K562 (cell line): ENCODE measurements around the gene PRKAR1B. TPM values are rescaled to one million over a fixed set of nuclear protein-coding genes. Genes with fewer than 3 reads are reported as not detected.

Source experiments
- CEBPG ChIP-seq, 3 experiments: fragments of 200-800 bp in 1 of 3; sonication (Bioruptor generic) in 1 of 3; sonication (generic) in 1 of 3; formaldehyde crosslinking in 1 of 3; IDR thresholded peaks in 2 of 3; conservative IDR thresholded peaks in 1 of 3; 2 replicates each; pipeline versions ENCODE4 v1.6.1 to v1.8.0; 2016 to 2022; ENCODE audit warnings: missing compliant biosample characterization in 2 of 3, missing genetic modification characterization in 2 of 3, mild to moderate bottlenecking in 1 of 3, missing genetic modification reagents in 1 of 3
- DPF2 ChIP-seq: fragments of 450-650 bp; IDR thresholded peaks from 2 replicates; pipeline ENCODE4 v1.6.1; 2016
- HDAC6 ChIP-seq: IDR thresholded peaks from 2 replicates; pipeline ENCODE4 v1.6.1; 2012; ENCODE audit warnings: low read depth, mild to moderate bottlenecking, control low read depth, inconsistent platforms, low read length, moderate library complexity
- NFRKB ChIP-seq: fragments of 450-650 bp; IDR thresholded peaks from 2 replicates; pipeline ENCODE4 v1.6.1; 2016; ENCODE audit warnings: low read depth
- NR1H2 ChIP-seq: sonication (generic); formaldehyde crosslinking; IDR thresholded peaks from 2 replicates; pipeline ENCODE4 v1.4.0; 2020; ENCODE audit warnings: mild to moderate bottlenecking, missing genetic modification reagents
- PML ChIP-seq: IDR thresholded peaks from 2 replicates; pipeline ENCODE4 v1.6.1; 2012; ENCODE audit warnings: low read length, inconsistent platforms
- PTTG1 ChIP-seq: fragments of 450-650 bp; IDR thresholded peaks from 2 replicates; pipeline ENCODE4 v1.6.1; 2016; ENCODE audit warnings: low read depth, mild to moderate bottlenecking, missing genetic modification characterization, missing compliant biosample characterization
- RBBP5 ChIP-seq: fragments of 200-600 bp; sonication (generic); IDR thresholded peaks from 2 replicates; pipeline ENCODE4 v1.6.1; 2012; ENCODE audit warnings: borderline replicate concordance, mild to moderate bottlenecking, low read length, control low read depth, inconsistent platforms; ENCODE audit not compliant: insufficient read depth, poor library complexity, severe bottlenecking
- TEAD2 ChIP-seq: fragments of 450-650 bp; IDR thresholded peaks from 2 replicates; pipeline ENCODE4 v1.6.1; 2016; ENCODE audit warnings: missing genetic modification characterization, control low read depth, missing compliant biosample characterization
- ZNF24 ChIP-seq: fragments of 450-650 bp; IDR thresholded peaks from 2 replicates; pipeline ENCODE4 v1.6.1; 2016
- polyA plus RNA-seq, 8 experiments: library from polyadenylated mRNA; depleted of rRNA in 4 of 8; stranded (reverse) in 5 of 8; unstranded in 3 of 8; fragments of >200 nt; fragmentation: Nextera tagmentation in 2 of 8; fragmentation: Illumina TruSeq in 1 of 8; extraction: Ambion mirVana in 2 of 8; extraction: Trizol in 1 of 8; gene quantifications; 2 replicates each; pipeline versions ENCODE4 v1.2.1 to v1.2.3, GENCODE V29; 2011 to 2014; ENCODE audit warnings: inconsistent platforms in 1 of 8, missing spikeins in 1 of 8
- total RNA-seq, 7 experiments: library from RNA; depleted of rRNA in 6 of 7; stranded (reverse); fragments of >200 nt in 6 of 7; fragmentation: Illumina TruSeq in 2 of 7; extraction: Trizol in 2 of 7; gene quantifications; 2 replicates each; pipeline versions ENCODE4 v1.2.1 to v1.2.3, GENCODE V29; 2011 to 2021; ENCODE audit warnings: low replicate concordance in 1 of 7
- TF ChIP-seq, protein P1 (sequence below): fragments of 450-650 bp; formaldehyde crosslinking; IDR thresholded peaks from 2 replicates; pipeline ENCODE4 v1.4.0; 2020; ENCODE audit warnings: mild to moderate bottlenecking, moderate library complexity
- TF ChIP-seq, protein P2 (sequence below): sonication (generic); formaldehyde crosslinking; IDR thresholded peaks from 2 replicates; pipeline ENCODE4 v1.9.0; 2022; ENCODE audit warnings: mild to moderate bottlenecking, missing genetic modification reagents
- TF ChIP-seq, protein P3 (sequence below), 2 experiments: fragments of 450-650 bp in 1 of 2; sonication (generic) in 1 of 2; formaldehyde crosslinking in 1 of 2; IDR thresholded peaks; 2 replicates each; pipeline versions ENCODE4 v1.7.1 to v1.9.0; 2016 to 2022; ENCODE audit warnings: inconsistent platforms in 1 of 2, mild to moderate bottlenecking in 1 of 2, missing genetic modification reagents in 1 of 2
- TF ChIP-seq, protein P4 (sequence below): fragments of 450-650 bp; IDR thresholded peaks from 2 replicates; pipeline ENCODE4 v1.6.1; 2016; ENCODE audit warnings: missing biosample characterization, missing genetic modification characterization

PRKAR1B gene
- total and polyA plus RNA-seq, 9 of the 15 experiments (the other 6 are each of a cell fraction or from before 2014, with no cell fraction given): 0.99 to 30.5 (median 12.7) TPM

DNA sequence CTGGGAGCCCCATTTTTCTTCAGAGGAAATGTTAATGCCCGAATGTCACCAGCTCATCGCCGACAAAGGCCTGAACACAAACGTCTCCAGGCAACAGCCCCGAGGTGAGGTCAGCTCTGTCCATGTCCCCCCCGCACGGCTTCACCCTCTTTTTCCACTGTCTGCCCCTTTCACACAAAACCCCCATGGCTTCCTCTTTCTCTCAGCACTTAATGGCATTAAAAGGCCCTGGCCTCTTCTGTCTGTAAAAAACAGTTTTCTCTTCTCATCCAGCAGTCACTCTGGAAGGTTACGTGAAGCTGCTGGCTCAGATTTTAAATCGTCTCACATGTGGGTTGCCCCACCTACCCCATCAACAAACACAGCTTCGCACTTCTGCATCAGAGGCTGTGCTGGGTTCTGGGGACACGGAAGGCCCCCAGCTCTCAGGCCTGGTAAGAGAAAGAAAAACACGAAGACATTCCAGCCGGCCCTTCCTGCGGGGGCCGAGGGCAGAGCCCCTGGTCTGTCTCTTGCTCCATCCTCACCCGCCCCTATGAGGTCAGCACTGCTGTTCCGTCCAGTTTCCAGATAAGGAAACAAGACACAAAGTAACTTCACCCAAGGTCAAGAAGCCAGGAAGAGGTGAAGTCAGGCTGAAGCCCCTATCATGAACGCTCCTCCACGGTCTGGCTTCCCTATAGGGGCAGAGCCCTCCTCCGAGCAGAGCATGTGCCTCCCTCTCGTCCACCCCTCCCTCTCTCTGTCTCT is 116.4 kb downstream of the PRKAR1B start (continued):
- peak; percentile 28 for TF ChIP-seq RBBP5
- TF ChIP-seq CEBPG (CRISPR knock-in tag; IDR thresholded peaks at IDR 0.05): no peak; the same call in 1 of the 2 replicates
- TF ChIP-seq CEBPG (tag; conservative IDR thresholded peaks at IDR 0.05 in 1 of 2, IDR thresholded peaks at IDR 0.05 in 1 of 2): peak; percentile 37 to 69; a peak in 3 of 4 replicates
- TF ChIP-seq HDAC6: no peak
- peak; percentile 8; the same call in 1 of the 2 replicates for TF ChIP-seq PML
- TF ChIP-seq NR1H2: 0 out of 2 replicates have a peak, but pooled peaks have one; percentile 37
- TF ChIP-seq, protein P1, sequence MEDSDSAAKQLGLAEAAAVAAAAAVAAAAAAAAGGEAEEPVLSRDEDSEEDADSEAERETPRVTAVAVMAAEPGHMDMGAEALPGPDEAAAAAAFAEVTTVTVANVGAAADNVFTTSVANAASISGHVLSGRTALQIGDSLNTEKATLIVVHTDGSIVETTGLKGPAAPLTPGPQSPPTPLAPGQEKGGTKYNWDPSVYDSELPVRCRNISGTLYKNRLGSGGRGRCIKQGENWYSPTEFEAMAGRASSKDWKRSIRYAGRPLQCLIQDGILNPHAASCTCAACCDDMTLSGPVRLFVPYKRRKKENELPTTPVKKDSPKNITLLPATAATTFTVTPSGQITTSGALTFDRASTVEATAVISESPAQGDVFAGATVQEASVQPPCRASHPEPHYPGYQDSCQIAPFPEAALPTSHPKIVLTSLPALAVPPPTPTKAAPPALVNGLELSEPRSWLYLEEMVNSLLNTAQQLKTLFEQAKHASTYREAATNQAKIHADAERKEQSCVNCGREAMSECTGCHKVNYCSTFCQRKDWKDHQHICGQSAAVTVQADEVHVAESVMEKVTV: no peak
- TF ChIP-seq NFRKB: peak; percentile 88
- TF ChIP-seq, protein P2, sequence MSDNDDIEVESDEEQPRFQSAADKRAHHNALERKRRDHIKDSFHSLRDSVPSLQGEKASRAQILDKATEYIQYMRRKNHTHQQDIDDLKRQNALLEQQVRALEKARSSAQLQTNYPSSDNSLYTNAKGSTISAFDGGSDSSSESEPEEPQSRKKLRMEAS (CRISPR knock-in tag): 0 out of 2 replicates have a peak, but pooled peaks have one; percentile 35
- TF ChIP-seq DPF2: peak; percentile 86
- TF ChIP-seq TEAD2 (tag): peak; percentile 50; the same call in 1 of the 2 replicates
- TF ChIP-seq, protein P3, sequence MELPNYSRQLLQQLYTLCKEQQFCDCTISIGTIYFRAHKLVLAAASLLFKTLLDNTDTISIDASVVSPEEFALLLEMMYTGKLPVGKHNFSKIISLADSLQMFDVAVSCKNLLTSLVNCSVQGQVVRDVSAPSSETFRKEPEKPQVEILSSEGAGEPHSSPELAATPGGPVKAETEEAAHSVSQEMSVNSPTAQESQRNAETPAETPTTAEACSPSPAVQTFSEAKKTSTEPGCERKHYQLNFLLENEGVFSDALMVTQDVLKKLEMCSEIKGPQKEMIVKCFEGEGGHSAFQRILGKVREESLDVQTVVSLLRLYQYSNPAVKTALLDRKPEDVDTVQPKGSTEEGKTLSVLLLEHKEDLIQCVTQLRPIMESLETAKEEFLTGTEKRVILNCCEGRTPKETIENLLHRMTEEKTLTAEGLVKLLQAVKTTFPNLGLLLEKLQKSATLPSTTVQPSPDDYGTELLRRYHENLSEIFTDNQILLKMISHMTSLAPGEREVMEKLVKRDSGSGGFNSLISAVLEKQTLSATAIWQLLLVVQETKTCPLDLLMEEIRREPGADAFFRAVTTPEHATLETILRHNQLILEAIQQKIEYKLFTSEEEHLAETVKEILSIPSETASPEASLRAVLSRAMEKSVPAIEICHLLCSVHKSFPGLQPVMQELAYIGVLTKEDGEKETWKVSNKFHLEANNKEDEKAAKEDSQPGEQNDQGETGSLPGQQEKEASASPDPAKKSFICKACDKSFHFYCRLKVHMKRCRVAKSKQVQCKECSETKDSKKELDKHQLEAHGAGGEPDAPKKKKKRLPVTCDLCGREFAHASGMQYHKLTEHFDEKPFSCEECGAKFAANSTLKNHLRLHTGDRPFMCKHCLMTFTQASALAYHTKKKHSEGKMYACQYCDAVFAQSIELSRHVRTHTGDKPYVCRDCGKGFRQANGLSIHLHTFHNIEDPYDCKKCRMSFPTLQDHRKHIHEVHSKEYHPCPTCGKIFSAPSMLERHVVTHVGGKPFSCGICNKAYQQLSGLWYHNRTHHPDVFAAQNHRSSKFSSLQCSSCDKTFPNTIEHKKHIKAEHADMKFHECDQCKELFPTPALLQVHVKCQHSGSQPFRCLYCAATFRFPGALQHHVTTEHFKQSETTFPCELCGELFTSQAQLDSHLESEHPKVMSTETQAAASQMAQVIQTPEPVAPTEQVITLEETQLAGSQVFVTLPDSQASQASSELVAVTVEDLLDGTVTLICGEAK (IDR thresholded peaks at IDR 0.05): no peak
- TF ChIP-seq, protein P3 (CRISPR knock-in tag; IDR thresholded peaks at IDR 0.05): no peak
- no peak for TF ChIP-seq PTTG1 (tag)
- no peak for TF ChIP-seq ZNF24
- TF ChIP-seq, protein P4, sequence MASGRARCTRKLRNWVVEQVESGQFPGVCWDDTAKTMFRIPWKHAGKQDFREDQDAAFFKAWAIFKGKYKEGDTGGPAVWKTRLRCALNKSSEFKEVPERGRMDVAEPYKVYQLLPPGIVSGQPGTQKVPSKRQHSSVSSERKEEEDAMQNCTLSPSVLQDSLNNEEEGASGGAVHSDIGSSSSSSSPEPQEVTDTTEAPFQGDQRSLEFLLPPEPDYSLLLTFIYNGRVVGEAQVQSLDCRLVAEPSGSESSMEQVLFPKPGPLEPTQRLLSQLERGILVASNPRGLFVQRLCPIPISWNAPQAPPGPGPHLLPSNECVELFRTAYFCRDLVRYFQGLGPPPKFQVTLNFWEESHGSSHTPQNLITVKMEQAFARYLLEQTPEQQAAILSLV: no peak
